NCI-H345 treated with DMSO at 0.1 percent for 48 hours (cell line): ENCODE results near the gene DIP2C.

Experiments
- DNase-seq: peaks from one replicate; lab custom pipeline; 2025; ENCODE audit not compliant: unreplicated experiment; lab: John Stamatoyannopoulos, UW

Gene DIP2C

GRCh38 chr10:558364-558763 lies 131.1 kb downstream of the DIP2C start:
- no peak for DNase-seq

GRCh38 chr10:557792-558328 lies 131.6 kb downstream of the DIP2C start:
- no peak for DNase-seq

- no peak for DNase-seq
These were observed 132.4 kb downstream of the DIP2C start for GRCh38 chr10:556971-557637.

GRCh38 chr10:555682-556350 lies 133.7 kb downstream of the DIP2C start:
- no peak for DNase-seq

- no peak for DNase-seq
These were observed 134.2 kb downstream of the DIP2C start for GRCh38 chr10:555281-555680.

- DNase-seq: no peak
These were observed 135.2 kb downstream of the DIP2C start for GRCh38 chr10:554182-554848.

- DNase-seq: no peak
These were observed 136.2 kb downstream of the DIP2C start for GRCh38 chr10:553233-553632.

GRCh38 chr10:552679-553078 lies 136.8 kb downstream of the DIP2C start:
- DNase-seq: no peak

GRCh38 chr10:551373-552252 lies 137.9 kb downstream of the DIP2C start:
- no peak for DNase-seq

- DNase-seq: no peak
These were observed 138.6 kb downstream of the DIP2C start for GRCh38 chr10:550665-551372.

GRCh38 chr10:549391-549790 lies 140.1 kb downstream of the DIP2C start:
- DNase-seq: no peak

- no peak for DNase-seq
These were observed 141.1 kb downstream of the DIP2C start for GRCh38 chr10:548238-548901.

- no peak for DNase-seq
These were observed 141.8 kb downstream of the DIP2C start for GRCh38 chr10:547591-548081.

- no peak for DNase-seq
These were observed 142.4 kb downstream of the DIP2C start for GRCh38 chr10:546971-547590.

GRCh38 chr10:546451-546850 lies 143.0 kb downstream of the DIP2C start:
- no peak for DNase-seq

- DNase-seq: no peak
These were observed 145.3 kb downstream of the DIP2C start for GRCh38 chr10:543862-544822.

- no peak for DNase-seq
These were observed 146.3 kb downstream of the DIP2C start for GRCh38 chr10:543131-543530.

- peak; percentile 49 for DNase-seq
These were observed 147.6 kb downstream of the DIP2C start for GRCh38 chr10:541750-542371.
